DMS114 treated with DMSO at 0.1 percent for 48 hours (cell line): Measurements from ENCODE around the gene HOXC10.

ENCODE experiments used
- DNase-seq: peaks from one replicate; lab custom pipeline; 2025; ENCODE audit not compliant: unreplicated experiment; lab: John Stamatoyannopoulos, UW

Gene HOXC10

GRCh38 chr12:53964315-53964713 lies 20.6 kb upstream of the HOXC10 start:
- no peak for DNase-seq

GRCh38 chr12:53965281-53966084 lies 19.5 kb upstream of the HOXC10 start:
- no peak for DNase-seq

GRCh38 chr12:53966085-53966384 lies 18.9 kb upstream of the HOXC10 start:
- no peak for DNase-seq

- DNase-seq, result no peak
Observed at GRCh38 chr12:53966385-53967133, 18.4 kb upstream of the HOXC10 start.

GRCh38 chr12:53967421-53967925 lies 17.5 kb upstream of the HOXC10 start:
- DNase-seq, result no peak

GRCh38 chr12:53968214-53969127 lies 16.5 kb upstream of the HOXC10 start:
- no peak for DNase-seq

- DNase-seq, result no peak
Observed at GRCh38 chr12:53969588-53970259, 15.2 kb upstream of the HOXC10 start.

GRCh38 chr12:53970451-53970850 lies 14.5 kb upstream of the HOXC10 start:
- DNase-seq, result no peak

- DNase-seq, result no peak
Observed at GRCh38 chr12:53971129-53971528, 13.8 kb upstream of the HOXC10 start.

- no peak for DNase-seq
Observed at GRCh38 chr12:53971686-53972085, 13.3 kb upstream of the HOXC10 start.

- DNase-seq, result no peak
Observed at GRCh38 chr12:53972152-53972702, 12.7 kb upstream of the HOXC10 start.

GRCh38 chr12:53972722-53973235 lies 12.2 kb upstream of the HOXC10 start, which contains the start of gene HOXC11:
Gene HOXC11, plus strand, starts transcription at chr12:53973126. Its CDS starts 116 bp downstream, at chr12:53973242.
- no peak for DNase-seq

- no peak for DNase-seq
Observed at GRCh38 chr12:53973236-53974042, 11.5 kb upstream of the HOXC10 start.

GRCh38 chr12:53974084-53975063 lies 10.6 kb upstream of the HOXC10 start, which contains the start of gene HOTAIR:
Gene HOTAIR, minus strand, starts transcription at chr12:53974954.
- peak; percentile 33 for DNase-seq

GRCh38 chr12:53975064-53975471 lies 9.9 kb upstream of the HOXC10 start:
- DNase-seq, result peak; percentile 42

- no peak for DNase-seq
Observed at GRCh38 chr12:53975479-53976152, 9.3 kb upstream of the HOXC10 start.

GRCh38 chr12:53976172-53976822 lies 8.6 kb upstream of the HOXC10 start:
- no peak for DNase-seq
